ENCODE measurements around the gene RANBP3L. TPM values are rescaled to one million over a fixed set of nuclear protein-coding genes. Genes with fewer than 3 reads are reported as not detected.

The RANBP3L gene
- total and polyA plus RNA-seq, 9 of the 15 experiments (the other 6 are each of a cell fraction or from before 2014, with no cell fraction given) = 0.01 to 0.06 TPM; not detected in 7

GRCh38 chr5:36305571-36306326 lies 4.0 kb upstream of the RANBP3L start (continued):
- TF ChIP-seq CLOCK (CRISPR knock-in tag; IDR thresholded peaks at IDR 0.05; ENCODE audit: borderline replicate concordance) (no peak), ARID1B (IDR thresholded peaks at IDR 0.05) (no peak), CXXC5 (CRISPR knock-in tag; IDR thresholded peaks at IDR 0.05) (0 out of 2 replicates have a peak, but pooled peaks have one; percentile 18), CEBPG (CRISPR knock-in tag; IDR thresholded peaks at IDR 0.05) (no peak), CEBPG (tag; conservative IDR thresholded peaks at IDR 0.05 in 1 of 2, IDR thresholded peaks at IDR 0.05 in 1 of 2) (peak; percentile 16 to 50; a peak in 1 of 4 replicates), POLR3G (IDR thresholded peaks at IDR 0.05; ENCODE audit: extremely low read depth, insufficient read length, insufficient replicate concordance) (no peak)
- TF ChIP-seq, protein P1, sequence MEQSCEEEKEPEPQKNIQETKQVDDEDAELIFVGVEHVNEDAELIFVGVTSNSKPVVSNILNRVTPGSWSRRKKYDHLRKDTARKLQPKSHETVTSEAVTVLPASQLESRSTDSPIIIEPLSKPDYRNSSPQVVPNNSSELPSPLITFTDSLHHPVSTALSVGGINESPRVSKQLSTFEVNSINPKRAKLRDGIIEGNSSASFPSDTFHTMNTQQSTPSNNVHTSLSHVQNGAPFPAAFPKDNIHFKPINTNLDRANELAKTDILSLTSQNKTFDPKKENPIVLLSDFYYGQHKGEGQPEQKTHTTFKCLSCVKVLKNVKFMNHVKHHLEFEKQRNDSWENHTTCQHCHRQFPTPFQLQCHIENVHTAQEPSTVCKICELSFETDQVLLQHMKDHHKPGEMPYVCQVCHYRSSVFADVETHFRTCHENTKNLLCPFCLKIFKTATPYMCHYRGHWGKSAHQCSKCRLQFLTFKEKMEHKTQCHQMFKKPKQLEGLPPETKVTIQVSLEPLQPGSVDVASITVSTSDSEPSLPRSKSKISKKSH (CRISPR knock-in tag; IDR thresholded peaks at IDR 0.05) = no peak

Measured in K562 (cell line).